Uterus (tissue), 4 donors: Measurements from ENCODE around the gene TAF11L2. TPM values are rescaled to one million over a fixed set of nuclear protein-coding genes. Genes with fewer than 3 reads are reported as not detected.
"Not testable (repeated sequence)": the region's sequence is repeated elsewhere in the genome, so short reads cannot be mapped to it uniquely, and the experiment has no call there.

ENCODE experiments used
- DNase-seq, 2 donors: peaks; one replicate each; pipeline ENCODE4 v3.0.0-alpha.2; 2019 to 2020
- H3K27ac ChIP-seq, 2 donors: fragments of 200-600 bp; sonication (generic); 1 replicate in 1 of 2; 2 replicates in 1 of 2; pipeline ENCODE4 v1.5.1; 2016 to 2018
- H3K27me3 ChIP-seq, 2 donors: fragments of 200-600 bp; sonication (generic); one replicate each; pipeline ENCODE4 v1.5.1; 2018 to 2019; ENCODE audit warnings: control low read depth in 1 of 2
- H3K36me3 ChIP-seq, 2 donors: fragments of 200-600 bp; sonication (generic); one replicate each; pipeline ENCODE4 v1.5.1; 2019; ENCODE audit warnings: control low read depth in 1 of 2
- H3K4me1 ChIP-seq, 2 donors: fragments of 200-600 bp; sonication (generic); one replicate each; pipeline ENCODE4 v1.5.1; 2018 to 2019; ENCODE audit warnings: control low read depth in 1 of 2
- H3K4me3 ChIP-seq, 2 donors: fragments of 200-600 bp; sonication (generic); 1 replicate in 1 of 2; 2 replicates in 1 of 2; pipeline ENCODE4 v1.5.1; 2018 to 2019; ENCODE audit warnings: mild to moderate bottlenecking in 1 of 2
- H3K9me3 ChIP-seq, 2 donors: fragments of 200-600 bp; sonication (generic); one replicate each; pipeline ENCODE4 v1.5.1; 2019; ENCODE audit warnings: control low read depth in 1 of 2
- CTCF ChIP-seq, 4 experiments: fragments of 200-600 bp in 2 of 4; fragments of 450-650 bp in 2 of 4; sonication (generic) in 2 of 4; IDR thresholded peaks; one replicate each; pipeline ENCODE4 v1.5.1; 2016 to 2019; ENCODE audit warnings: antibody characterized with exemption in 4 of 4, mild to moderate bottlenecking in 2 of 4, moderate library complexity in 1 of 4
- POLR2A ChIP-seq, 2 donors: fragments of 450-650 bp; IDR thresholded peaks; one replicate each; pipeline ENCODE4 v1.6.1; 2016; ENCODE audit warnings: antibody characterized with exemption in 2 of 2, mild to moderate bottlenecking in 1 of 2, moderate library complexity in 1 of 2
- intact Hi-C: fragments of 100-400 bp; cut with DNase I; formaldehyde crosslinking; loops from one replicate; pipeline ENCODE4 v1.15.1; 2023; ENCODE audit warnings: low total_unique reads
- total RNA-seq, 4 donors: library from RNA; depleted of rRNA in 3 of 4; stranded (reverse); fragments of >200 nt in 3 of 4; gene quantifications; one replicate each; pipeline versions ENCODE4 v1.1.0 to v1.2.4, GENCODE V29; 2014 to 2023
- donor health status: DM: yes; HTN: yes; CAD: no.

Gene TAF11L2
- total RNA-seq, 4 donors from 2014 or later: not detected

GRCh38 chr5:17487174-17487512 is 10.9 kb upstream of the TAF11L2 start:
- intact Hi-C loops: no loop called here
- no peak for TF ChIP-seq CTCF (IDR thresholded peaks at IDR 0.05)
- TF ChIP-seq POLR2A (IDR thresholded peaks at IDR 0.05): no peak
- H3K27me3 ChIP-seq: no peaks in the 10 kb centered on the region

GRCh38 chr5:17491257-17491656 is 6.8 kb upstream of the TAF11L2 start:
- intact Hi-C loops, H3K27me3 ChIP-seq, H3K36me3 ChIP-seq, H3K27ac ChIP-seq, H3K4me1 ChIP-seq, H3K4me3 ChIP-seq, H3K9me3 ChIP-seq, DNase-seq: not testable (repeated sequence)

More at GRCh38 chr5:17487174-17487512, 10.9 kb upstream of the TAF11L2 start:
- no peak overlapping the region for H3K27ac ChIP-seq
- no peaks in the 10 kb centered on the region for H3K36me3 ChIP-seq
- DNase-seq: no peak
- no peak overlapping the region for H3K4me3 ChIP-seq
- no peaks in the 10 kb centered on the region for H3K9me3 ChIP-seq
- no peaks in the 10 kb centered on the region for H3K4me1 ChIP-seq

- Histone ChIP-seq H3K9me3 (no peaks in the 10 kb centered on the region), H3K4me1 (no peaks in the 10 kb centered on the region), H3K27me3 (no peaks in the 10 kb centered on the region), H3K4me3 (no peak overlapping the region), H3K27ac (no peak overlapping the region), H3K36me3 (no peaks in the 10 kb centered on the region)
- intact Hi-C loops: no loop called here
- DNase-seq: no peak
- TF ChIP-seq CTCF (IDR thresholded peaks at IDR 0.05) (no peak), POLR2A (IDR thresholded peaks at IDR 0.05) (no peak)
Measured at GRCh38 chr5:17492770-17493169, 5.3 kb upstream of the TAF11L2 start.

- intact Hi-C loops: no loop called here
- no peak for DNase-seq
- no peak overlapping the region for H3K4me3 ChIP-seq
- H3K36me3 ChIP-seq: no peaks in the 10 kb centered on the region
- H3K4me1 ChIP-seq: no peaks in the 10 kb centered on the region
- H3K27ac ChIP-seq: no peak overlapping the region
- TF ChIP-seq POLR2A (IDR thresholded peaks at IDR 0.05): no peak
- no peak for TF ChIP-seq CTCF (IDR thresholded peaks at IDR 0.05)
- no peaks in the 10 kb centered on the region for H3K9me3 ChIP-seq
- H3K27me3 ChIP-seq: no peaks in the 10 kb centered on the region
Measured at GRCh38 chr5:17497446-17497845, 585 bp upstream of the TAF11L2 start.

GRCh38 chr5:17511775-17512325 is 13.8 kb downstream of the TAF11L2 start:
- Histone ChIP-seq H3K9me3 (no peaks in the 10 kb centered on the region), H3K36me3 (no peaks in the 10 kb centered on the region), H3K27me3 (no peaks in the 10 kb centered on the region), H3K4me3 (no peak overlapping the region), H3K4me1 (no peaks in the 10 kb centered on the region), H3K27ac (no peak overlapping the region)
- TF ChIP-seq CTCF (IDR thresholded peaks at IDR 0.05): no peak
- no peak for TF ChIP-seq POLR2A (IDR thresholded peaks at IDR 0.05)
- intact Hi-C loops: no loop called here
- DNase-seq: no peak

- H3K4me3 ChIP-seq, H3K36me3 ChIP-seq, H3K27ac ChIP-seq, H3K27me3 ChIP-seq, H3K9me3 ChIP-seq, H3K4me1 ChIP-seq, intact Hi-C loops: not testable (repeated sequence)
- DNase-seq: peak in 1 of 2 donors; percentile 25
Measured at GRCh38 chr5:17517526-17517925, 19.5 kb downstream of the TAF11L2 start.

GRCh38 chr5:17518067-17518466 is 20.0 kb downstream of the TAF11L2 start, which contains the start of gene TAF11L3:
TAF11L3 (plus strand) TSS chr5:17518367.
- H3K27ac ChIP-seq, H3K36me3 ChIP-seq, H3K9me3 ChIP-seq, intact Hi-C loops, H3K4me1 ChIP-seq, H3K4me3 ChIP-seq, DNase-seq, H3K27me3 ChIP-seq: not testable (repeated sequence)

GRCh38 chr5:17519508-17519907 is 21.5 kb downstream of the TAF11L2 start:
- H3K27me3 ChIP-seq, H3K4me3 ChIP-seq, H3K36me3 ChIP-seq, H3K27ac ChIP-seq, H3K4me1 ChIP-seq, H3K9me3 ChIP-seq, intact Hi-C loops, DNase-seq: not testable (repeated sequence)

GRCh38 chr5:17521501-17521900 is 23.5 kb downstream of the TAF11L2 start, which contains the start of gene TAF11L4:
TAF11L4 (plus strand) TSS chr5:17521801.
- H3K27ac ChIP-seq: not testable (repeated sequence)

GRCh38 chr5:17524935-17525334 is 26.9 kb downstream of the TAF11L2 start, which contains the start of gene TAF11L5:
TAF11L5 (plus strand) TSS chr5:17525235.
- H3K4me3 ChIP-seq, H3K27me3 ChIP-seq, intact Hi-C loops, H3K27ac ChIP-seq, H3K4me1 ChIP-seq, H3K9me3 ChIP-seq, DNase-seq, H3K36me3 ChIP-seq: not testable (repeated sequence)

More at GRCh38 chr5:17521501-17521900, 23.5 kb downstream of the TAF11L2 start, which contains the start of gene TAF11L4:
- H3K27me3 ChIP-seq, H3K9me3 ChIP-seq, intact Hi-C loops, H3K36me3 ChIP-seq, H3K4me1 ChIP-seq, DNase-seq, H3K4me3 ChIP-seq: not testable (repeated sequence)
